BLaER1 treated with 17β-estradiol and CSF1 and Interleukin-3, amounts not matched to agents 10 nM and 100 nM (cell line): ENCODE results near the gene TMPRSS6.

Source experiments
- H3K27ac ChIP-seq, 11 experiments: shearing (Covaris generic); formaldehyde crosslinking; 2 replicates each; pipeline ENCODE4 v1.8.1; 2022
- H3K27me3 ChIP-seq, 11 experiments: shearing (Covaris generic); formaldehyde crosslinking; 2 replicates each; pipeline ENCODE4 v1.8.1; 2022
- H3K36me3 ChIP-seq, 11 experiments: shearing (Covaris generic); formaldehyde crosslinking; 2 replicates each; pipeline ENCODE4 v1.8.1; 2022
- H3K4me1 ChIP-seq, 10 experiments: shearing (Covaris generic); formaldehyde crosslinking; 2 replicates each; pipeline ENCODE4 v1.8.1; 2022
- H3K4me2 ChIP-seq, 11 experiments: shearing (Covaris generic); formaldehyde crosslinking; 2 replicates each; pipeline ENCODE4 v1.8.1; 2022
- H3K4me3 ChIP-seq, 10 experiments: shearing (Covaris generic); formaldehyde crosslinking; 2 replicates each; pipeline ENCODE4 v1.8.1; 2022
- H3K9ac ChIP-seq, 11 experiments: shearing (Covaris generic); formaldehyde crosslinking; 2 replicates each; pipeline ENCODE4 v1.8.1; 2022
- H3K9me3 ChIP-seq, 11 experiments: shearing (Covaris generic); formaldehyde crosslinking; replicated peaks in 1 of 11; 2 replicates each; pipeline ENCODE4 v1.8.1; 2022
- H4K20me1 ChIP-seq, 11 experiments: shearing (Covaris generic); formaldehyde crosslinking; 2 replicates each; pipeline ENCODE4 v1.8.1; 2022
- Cebpa-rat ChIP-seq, 11 experiments: shearing (Covaris generic); IDR thresholded peaks; 2 replicates each; pipeline ENCODE4 v1.8.1; 2022

TMPRSS6 gene

DNA sequence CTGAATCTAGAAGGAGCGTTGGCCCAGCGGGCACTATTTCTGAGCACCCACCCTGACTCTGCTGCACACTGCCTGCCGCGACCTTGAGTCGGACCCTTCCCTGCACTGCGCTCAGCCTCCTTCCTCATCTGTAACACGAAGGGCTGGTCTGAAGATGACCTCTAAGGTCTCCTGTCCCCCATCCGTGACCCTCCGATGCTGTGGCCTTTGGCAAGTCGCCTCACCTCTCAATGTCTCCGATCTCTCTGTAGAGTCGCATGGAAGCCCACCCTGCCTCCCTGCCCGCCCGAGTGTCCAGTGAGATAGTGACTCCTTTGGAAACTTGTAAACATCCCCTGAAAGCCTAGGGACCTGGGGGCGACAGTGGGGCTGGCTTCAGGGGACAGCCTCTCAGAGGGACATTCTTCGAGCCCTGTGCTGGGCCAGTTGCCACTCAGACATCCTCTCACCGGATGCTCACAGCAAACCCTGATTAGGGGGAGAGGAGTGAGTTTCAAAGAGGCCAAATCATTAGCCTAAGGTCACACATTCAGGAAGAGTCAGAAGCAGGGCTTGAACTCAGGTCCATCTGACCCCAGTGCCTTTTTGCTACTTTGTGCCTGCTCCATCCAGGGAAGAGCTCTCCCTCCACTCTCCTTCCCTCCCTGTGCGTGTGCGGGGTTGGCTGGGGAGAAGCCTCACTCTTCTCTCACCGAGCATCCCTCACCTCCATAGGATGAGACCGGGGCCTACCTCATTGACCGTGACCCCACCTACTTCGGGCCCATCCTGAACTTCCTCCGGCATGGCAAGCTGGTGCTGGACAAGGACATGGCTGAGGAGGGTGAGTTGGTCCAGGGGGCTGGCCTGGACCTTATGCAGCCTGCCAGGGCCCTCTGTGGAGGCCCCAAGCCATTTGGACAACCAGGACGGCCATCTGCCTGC lies 56.9 kb downstream of the TMPRSS6 start:
- H3K4me3 ChIP-seq = peak overlapping the region; percentile 74 to 93 (median 85)
- no peaks in the 10 kb centered on the region for H3K27me3 ChIP-seq
- H3K4me2 ChIP-seq = peak overlapping the region; percentile 93 to 100 (median 97)
- peak overlapping the region in 7 of 11 experiments; percentile 65 to 75 (median 71); a peak in 9 of 22 replicates for H3K27ac ChIP-seq
- H3K9me3 ChIP-seq = no peaks in the 10 kb centered on the region
- H4K20me1 ChIP-seq = peaks cover 0 to 36% (median 17%) of the 10 kb centered on the region in 11 experiments; a peak in 13 of 22 replicates
- no peak for TF ChIP-seq Cebpa-rat (IDR thresholded peaks at IDR 0.05)
- peaks cover 39 to 55% (median 49%) of the 10 kb centered on the region in 10 experiments for H3K4me1 ChIP-seq
- H3K36me3 ChIP-seq = peaks cover 19 to 44% (median 32%) of the 10 kb centered on the region in 11 experiments
- H3K9ac ChIP-seq = peak overlapping the region; percentile 71 to 87 (median 82)

DNA sequence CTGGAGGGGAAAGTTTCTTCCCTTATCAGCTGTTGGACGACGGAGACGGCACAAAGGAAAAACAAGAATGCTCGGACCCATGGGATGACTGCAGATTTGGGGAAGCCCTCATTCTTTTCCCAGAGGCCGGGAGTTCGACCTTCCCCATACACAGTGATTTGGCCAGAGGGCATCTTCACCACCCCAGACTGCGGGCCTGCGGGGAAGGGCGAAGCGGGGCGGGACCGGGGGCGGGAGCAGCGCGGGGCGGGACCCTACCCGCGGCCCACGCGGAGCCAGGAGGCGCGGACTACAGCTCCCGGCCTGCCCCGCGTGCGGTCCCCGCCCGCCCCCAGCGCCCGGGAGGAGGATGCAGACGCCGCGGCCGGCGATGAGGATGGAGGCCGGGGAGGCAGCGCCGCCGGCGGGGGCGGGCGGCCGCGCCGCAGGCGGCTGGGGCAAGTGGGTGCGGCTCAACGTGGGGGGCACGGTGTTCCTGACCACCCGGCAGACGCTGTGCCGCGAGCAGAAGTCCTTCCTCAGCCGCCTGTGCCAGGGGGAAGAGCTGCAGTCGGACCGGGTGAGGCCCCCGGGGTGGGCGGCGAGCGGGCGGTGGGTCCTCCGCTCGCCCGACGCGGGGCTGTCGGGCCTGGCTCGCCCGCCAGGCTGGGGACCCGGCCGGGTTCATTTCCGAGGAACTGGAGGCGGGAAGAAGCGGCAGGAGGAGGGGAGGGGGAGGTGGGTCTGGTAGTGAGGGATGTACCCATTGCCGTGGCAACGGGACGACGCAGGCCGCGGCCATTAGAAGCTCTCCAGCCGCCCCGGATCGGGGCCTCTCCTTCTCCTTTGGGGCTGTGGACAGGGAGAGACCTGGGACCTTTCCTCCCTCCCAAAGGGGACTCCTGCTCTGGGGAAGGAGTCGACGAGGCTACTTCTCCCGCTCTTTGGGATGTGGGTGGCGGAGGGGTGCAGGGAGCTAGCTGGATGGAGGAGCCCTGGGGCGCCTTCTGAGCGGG lies 57.8 kb downstream of the TMPRSS6 start, which contains the start of gene KCTD17:
KCTD17 (plus strand) TSS at position 352 of the 995 bp plus-strand sequence; CDS start at position 371, 19 bp downstream.
- H3K36me3 ChIP-seq = peaks cover 9 to 35% (median 23%) of the 10 kb centered on the region in 11 experiments
- H4K20me1 ChIP-seq = peaks cover 0 to 36% (median 17%) of the 10 kb centered on the region in 11 experiments; a peak in 13 of 22 replicates
- TF ChIP-seq Cebpa-rat (IDR thresholded peaks at IDR 0.05) = no peak
- H3K9ac ChIP-seq = peak within 1 kb of the TSS; percentile 71 to 87 (median 82)
- H3K9me3 ChIP-seq = no peaks in the 10 kb centered on the region
- peak within 1 kb of the TSS; percentile 74 to 93 (median 85) for H3K4me3 ChIP-seq
- peaks cover 39 to 63% (median 58%) of the 10 kb centered on the region in 10 experiments for H3K4me1 ChIP-seq
- H3K27me3 ChIP-seq = no peaks in the 10 kb centered on the region
- H3K27ac ChIP-seq = peak within 1 kb of the TSS; percentile 49 to 75 (median 70); a peak in 20 of 22 replicates
- peak within 1 kb of the TSS; percentile 93 to 100 (median 97) for H3K4me2 ChIP-seq

DNA sequence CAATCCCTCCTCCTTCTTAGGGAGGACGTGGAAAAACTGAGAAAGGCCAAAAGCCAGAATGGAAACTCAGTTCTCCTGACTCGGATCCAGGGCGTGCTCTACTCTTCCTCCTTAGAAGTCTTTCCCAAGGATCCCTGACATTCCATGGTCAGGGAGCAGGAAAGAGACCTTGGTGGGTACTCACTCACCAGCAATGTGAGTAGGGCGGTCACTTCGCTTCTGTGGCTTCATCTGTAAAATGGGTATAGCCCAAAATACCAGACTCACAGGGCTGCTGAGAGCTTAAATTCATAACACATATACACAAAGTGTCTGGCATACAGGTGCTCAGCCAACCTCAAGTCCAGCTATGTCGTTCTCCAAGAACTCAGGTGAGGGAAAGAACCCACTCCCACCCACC lies 58.6 kb downstream of the TMPRSS6 start:
- Histone ChIP-seq H3K36me3 (peaks cover 2 to 27% (median 15%) of the 10 kb centered on the region in 11 experiments; a peak in 19 of 22 replicates), H3K9ac (peak overlapping the region in 1 of 11 experiments; percentile 38; a peak in 2 of 22 replicates), H3K4me2 (peak overlapping the region in 9 of 11 experiments; percentile 13 to 100 (median 96); a peak in 16 of 22 replicates), H3K9me3 (no peaks in the 10 kb centered on the region), H3K27ac (peak overlapping the region in 5 of 11 experiments; percentile 23 to 61 (median 49); a peak in 9 of 22 replicates), H3K4me3 (no peak overlapping the region; a peak in 1 of 20 replicates), H3K27me3 (no peaks in the 10 kb centered on the region), H3K4me1 (peaks cover 46 to 68% (median 65%) of the 10 kb centered on the region in 10 experiments), H4K20me1 (peaks cover 0 to 36% (median 17%) of the 10 kb centered on the region in 11 experiments; a peak in 13 of 22 replicates)
- no peak for TF ChIP-seq Cebpa-rat (IDR thresholded peaks at IDR 0.05)

DNA sequence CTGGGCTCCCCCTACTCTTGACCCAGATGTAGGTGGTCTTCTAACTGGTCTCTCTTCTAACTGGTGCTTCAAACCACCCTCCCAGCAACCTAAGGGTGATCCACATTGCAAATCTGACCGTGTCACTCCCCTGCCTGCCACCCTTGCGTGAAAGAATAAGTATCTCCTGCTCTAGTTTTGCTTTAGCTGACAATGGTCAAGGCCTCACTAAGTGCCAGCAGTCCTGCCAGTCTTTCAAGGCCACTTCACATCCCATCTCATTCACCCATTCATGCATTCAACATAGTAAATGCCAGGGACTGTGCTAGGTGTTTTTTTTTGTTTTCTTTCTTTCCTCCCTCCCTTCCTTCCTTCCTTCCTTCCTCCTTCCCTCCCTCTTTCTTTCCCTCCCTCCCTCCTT lies 60.3 kb downstream of the TMPRSS6 start:
- TF ChIP-seq Cebpa-rat (IDR thresholded peaks at IDR 0.05) = no peak
- no peaks in the 10 kb centered on the region for H3K27me3 ChIP-seq
- H3K9ac ChIP-seq = no peak overlapping the region
- H3K27ac ChIP-seq = no peak overlapping the region
- peak overlapping the region in 2 of 11 experiments; percentile 1 to 3; a peak in 1 of 22 replicates for H3K4me2 ChIP-seq
- H3K4me1 ChIP-seq = peaks cover 57 to 72% (median 66%) of the 10 kb centered on the region in 10 experiments
- no peak overlapping the region for H3K4me3 ChIP-seq
- peaks cover 0 to 22% (median 12%) of the 10 kb centered on the region in 11 experiments; a peak in 12 of 22 replicates for H4K20me1 ChIP-seq
- H3K9me3 ChIP-seq = no peaks in the 10 kb centered on the region
- 0 out of 22 replicates have a peak, but pooled peaks cover 0 to 11% (median 0%) of the 10 kb centered on the region in 11 experiments for H3K36me3 ChIP-seq

DNA sequence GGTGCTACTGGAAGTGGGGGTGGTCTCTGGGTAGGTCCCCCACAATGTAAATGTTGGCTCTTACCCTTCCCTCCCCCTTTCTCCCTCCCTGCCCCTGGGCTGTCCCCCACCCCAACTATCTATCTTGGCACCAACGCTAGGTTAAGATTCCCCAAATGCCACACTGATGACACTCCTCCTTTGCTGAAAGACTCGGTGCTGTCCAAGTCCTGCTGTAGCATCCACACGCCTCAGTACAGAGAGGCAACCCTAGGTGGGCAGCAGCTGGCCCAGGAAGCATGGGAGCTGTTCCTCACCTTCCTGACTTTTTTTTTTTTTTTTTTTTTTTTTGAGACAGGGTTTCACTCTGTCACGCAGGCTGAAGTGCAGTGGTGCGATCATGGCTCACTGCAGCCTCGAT lies 61.4 kb downstream of the TMPRSS6 start:
- H3K4me3 ChIP-seq = no peak overlapping the region
- H3K9ac ChIP-seq = no peak overlapping the region
- H3K4me1 ChIP-seq = peaks cover 54 to 71% (median 66%) of the 10 kb centered on the region in 10 experiments
- H4K20me1 ChIP-seq = peaks cover 0 to 11% (median 1%) of the 10 kb centered on the region in 11 experiments; a peak in 9 of 22 replicates
- H3K27me3 ChIP-seq = no peaks in the 10 kb centered on the region
- no peak for TF ChIP-seq Cebpa-rat (IDR thresholded peaks at IDR 0.05)
- H3K27ac ChIP-seq = no peak overlapping the region
- 0 out of 22 replicates have a peak, but pooled peaks cover 0 to 3% (median 0%) of the 10 kb centered on the region in 11 experiments for H3K36me3 ChIP-seq
- H3K4me2 ChIP-seq = no peak overlapping the region
- H3K9me3 ChIP-seq = no peaks in the 10 kb centered on the region

DNA sequence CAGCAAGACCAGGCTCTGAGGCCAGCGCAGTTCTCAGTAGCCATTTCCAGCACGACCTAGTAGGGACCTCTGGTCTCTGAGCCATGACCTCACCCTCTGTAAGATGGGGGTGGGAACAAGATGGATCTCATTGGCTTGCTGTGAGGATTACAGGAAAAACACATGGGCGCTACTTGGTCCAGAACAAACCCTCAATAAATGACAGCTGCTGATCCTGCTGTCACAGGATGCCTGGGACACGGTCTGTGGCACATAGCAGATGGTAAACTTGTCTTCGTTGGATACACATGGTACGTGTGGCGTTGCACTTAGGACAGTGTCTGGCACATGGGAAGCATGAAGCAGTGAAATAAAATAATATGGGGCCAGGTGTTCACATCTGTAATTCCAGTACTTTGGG lies 62.5 kb downstream of the TMPRSS6 start:
- Histone ChIP-seq H3K4me2 (peak overlapping the region in 8 of 11 experiments; percentile 3 to 70 (median 54); a peak in 14 of 22 replicates), H3K4me1 (peaks cover 43 to 62% (median 56%) of the 10 kb centered on the region in 10 experiments), H3K27me3 (no peaks in the 10 kb centered on the region), H3K36me3 (no peaks in the 10 kb centered on the region), H4K20me1 (peaks cover 0 to under 1% (median 0%) of the 10 kb centered on the region in 11 experiments; a peak in 3 of 22 replicates), H3K4me3 (no peak overlapping the region), H3K9ac (no peak overlapping the region), H3K9me3 (no peaks in the 10 kb centered on the region), H3K27ac (peak overlapping the region in 2 of 11 experiments; percentile 20 to 21; a peak in 2 of 22 replicates)
- no peak for TF ChIP-seq Cebpa-rat (IDR thresholded peaks at IDR 0.05)

DNA sequence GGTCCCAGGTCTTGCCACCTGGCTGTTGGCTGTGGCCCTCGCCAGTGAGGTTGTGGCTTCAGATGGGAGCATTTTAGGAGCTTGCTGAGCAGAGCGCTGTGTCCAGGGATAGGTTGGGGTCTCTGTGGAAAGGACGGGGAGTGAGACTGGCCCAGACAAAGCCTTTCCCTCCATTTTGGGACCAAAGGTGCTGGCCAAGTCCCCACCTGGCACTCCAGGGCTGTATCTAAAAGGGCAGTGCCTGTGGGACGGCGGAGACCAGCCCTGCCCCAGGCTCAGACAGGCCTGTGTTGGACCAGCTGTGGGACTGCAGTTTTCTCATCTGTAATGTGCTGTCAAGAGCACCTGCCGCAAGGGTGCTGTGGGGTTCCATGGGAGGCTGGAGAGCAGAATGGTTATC lies 62.9 kb downstream of the TMPRSS6 start:
- Histone ChIP-seq H3K9me3 (no peaks in the 10 kb centered on the region), H3K4me2 (peak overlapping the region in 8 of 11 experiments; percentile 3 to 70 (median 54); a peak in 14 of 22 replicates), H3K27ac (peak overlapping the region in 2 of 11 experiments; percentile 20 to 21; a peak in 2 of 22 replicates), H3K9ac (no peak overlapping the region), H3K27me3 (no peaks in the 10 kb centered on the region), H3K4me1 (peaks cover 43 to 61% (median 56%) of the 10 kb centered on the region in 10 experiments), H3K36me3 (no peaks in the 10 kb centered on the region), H4K20me1 (no peaks in the 10 kb centered on the region), H3K4me3 (no peak overlapping the region)
- TF ChIP-seq Cebpa-rat (IDR thresholded peaks at IDR 0.05) = no peak

DNA sequence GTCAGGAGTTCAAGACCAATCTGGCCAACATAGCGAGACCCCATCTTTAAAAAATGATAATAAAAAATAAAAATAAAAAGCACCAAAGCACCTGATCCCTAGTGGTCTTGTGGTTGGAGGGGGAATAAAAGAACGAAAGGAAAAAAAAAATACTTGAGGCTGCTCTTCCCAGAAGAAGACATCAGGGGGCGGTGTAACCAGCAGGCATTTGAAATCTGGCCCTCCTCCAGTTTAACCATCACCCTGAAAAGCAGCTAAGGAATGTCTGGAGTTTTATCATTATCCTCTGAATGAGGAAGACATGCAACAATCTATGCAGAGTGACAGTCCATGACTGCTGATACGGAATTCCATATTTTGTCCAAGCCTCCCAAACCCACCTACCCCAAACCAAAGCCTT lies 63.6 kb downstream of the TMPRSS6 start:
- Histone ChIP-seq H3K9ac (no peak overlapping the region), H3K4me2 (peak overlapping the region; percentile 42 to 87 (median 65)), H3K27ac (no peak overlapping the region), H3K4me1 (peaks cover 49 to 64% (median 59%) of the 10 kb centered on the region in 10 experiments), H3K36me3 (no peaks in the 10 kb centered on the region), H4K20me1 (no peaks in the 10 kb centered on the region), H3K4me3 (no peak overlapping the region), H3K27me3 (no peaks in the 10 kb centered on the region), H3K9me3 (no peaks in the 10 kb centered on the region)
- no peak for TF ChIP-seq Cebpa-rat (IDR thresholded peaks at IDR 0.05)
